PC-3 (cell line): ENCODE measurements around the gene PTPRF. TPM values are rescaled to one million over a fixed set of nuclear protein-coding genes. Genes with fewer than 3 reads are reported as not detected.

ENCODE experiments used
- ATAC-seq: fragments of 200-7000 bp; cut with Tn5 transposase; 2 replicates; pipeline ENCODE4 v1.9.1; 2020; ENCODE audit warnings: mild to moderate bottlenecking, moderate library complexity
- BruUV-seq: library from RNA; stranded (reverse); fragments of 400-500 nt; replicated peaks from 2 replicates; lab custom pipeline; 2021; lab: Mats Ljungman, UMichigan
- CTCF ChIA-PET: fragments of 300-600 bp; sonication (Branson Sonifier 250); formaldehyde crosslinking; loops from one replicate; lab custom pipeline; 2022; ENCODE audit warnings: antibody characterized with exemption; lab: Charles Lee
- POLR2A ChIA-PET: fragments of 300-600 bp; sonication (Branson Sonifier 250); formaldehyde crosslinking; loops from one replicate; lab custom pipeline; 2022; ENCODE audit warnings: antibody characterized with exemption; ENCODE audit not compliant: unreplicated experiment; lab: Charles Lee
- DNase-seq: peaks from one replicate; pipeline ENCODE4 v3.0.0-alpha.2; 2015
- H2AFZ ChIP-seq: fragments of 300-600 bp; sonication (generic); 2 replicates; pipeline ENCODE4 v1.6.0; 2016; ENCODE audit warnings: antibody characterized with exemption, low read length
- H3F3A ChIP-seq: fragments of 300-600 bp; sonication (generic); one replicate; pipeline ENCODE4 v1.6.0; 2017; ENCODE audit warnings: antibody characterized with exemption, low read length, control low read depth, mild to moderate bottlenecking; ENCODE audit not compliant: unreplicated experiment
- H3K27ac ChIP-seq: fragments of 300-600 bp; sonication (generic); 2 replicates; pipeline ENCODE4 v1.5.1; 2016; ENCODE audit warnings: mild to moderate bottlenecking, low read length
- H3K27me3 ChIP-seq: fragments of 300-600 bp; sonication (generic); 2 replicates; pipeline ENCODE4 v1.6.1; 2016; ENCODE audit warnings: low read length, mixed read lengths
- H3K36me3 ChIP-seq: fragments of 300-600 bp; sonication (generic); 2 replicates; pipeline ENCODE4 v1.6.1; 2016; ENCODE audit warnings: low read depth, mixed run types, low read length, mixed read lengths
- H3K4me1 ChIP-seq: fragments of 300-600 bp; sonication (generic); 2 replicates; pipeline ENCODE4 v1.5.1; 2016; ENCODE audit warnings: low read length; ENCODE audit not compliant: insufficient read depth
- H3K4me2 ChIP-seq: fragments of 300-600 bp; sonication (generic); 2 replicates; pipeline ENCODE4 v1.6.0; 2016; ENCODE audit warnings: low read length
- H3K4me3 ChIP-seq: fragments of 300-600 bp; sonication (generic); 2 replicates; pipeline ENCODE4 v1.5.1; 2016; ENCODE audit warnings: mild to moderate bottlenecking, low read length, mixed read lengths
- H3K79me2 ChIP-seq: fragments of 300-600 bp; sonication (generic); 2 replicates; pipeline ENCODE4 v1.6.1; 2017; ENCODE audit warnings: low read length, mixed read lengths
- H3K9ac ChIP-seq: fragments of 300-600 bp; sonication (generic); 2 replicates; pipeline ENCODE4 v1.6.0; 2016; ENCODE audit warnings: mild to moderate bottlenecking, low read length
- H3K9me2 ChIP-seq: fragments of 300-600 bp; sonication (generic); replicated peaks from 2 replicates; pipeline ENCODE4 v1.6.1; 2016; ENCODE audit warnings: mixed run types, low read length, mixed read lengths
- H3K9me3 ChIP-seq: fragments of 300-600 bp; sonication (generic); 2 replicates; pipeline ENCODE4 v1.6.1; 2016; ENCODE audit warnings: low read length, mixed read lengths
- H4K20me1 ChIP-seq: fragments of 300-600 bp; sonication (generic); 2 replicates; pipeline ENCODE4 v1.6.1; 2016; ENCODE audit warnings: low read length, mixed read lengths
- EZH2 ChIP-seq: fragments of 300-600 bp; sonication (generic); IDR thresholded peaks from one replicate; pipeline ENCODE4 v1.6.1; 2017; ENCODE audit warnings: antibody characterized with exemption, mild to moderate bottlenecking, low read length; ENCODE audit not compliant: unreplicated experiment
- EZH2phosphoT487 ChIP-seq: fragments of 300-600 bp; sonication (generic); IDR thresholded peaks from 2 replicates; pipeline ENCODE4 v1.6.1; 2018; ENCODE audit warnings: mild to moderate bottlenecking, antibody characterized with exemption, low read length, borderline replicate concordance
- intact Hi-C: fragments of 100-400 bp; cut with micrococcal nuclease; formaldehyde crosslinking; loops from 2 replicates; pipeline ENCODE4 v1.9.0; 2023
- total RNA-seq: library from RNA; depleted of rRNA; stranded (reverse); fragments of >200 nt; gene quantifications from 2 replicates; pipeline ENCODE4 v1.2.3, GENCODE V29; 2014
- TF ChIP-seq, protein P1 (sequence below): fragments of 300-600 bp; sonication (generic); conservative IDR thresholded peaks from 2 replicates; pipeline ENCODE4 v1.5.1; 2017; ENCODE audit warnings: antibody characterized with exemption, low read depth, mild to moderate bottlenecking, low read length

PTPRF gene
- total RNA-seq, 1 experiment from 2014 or later: 67.4 TPM

DNA sequence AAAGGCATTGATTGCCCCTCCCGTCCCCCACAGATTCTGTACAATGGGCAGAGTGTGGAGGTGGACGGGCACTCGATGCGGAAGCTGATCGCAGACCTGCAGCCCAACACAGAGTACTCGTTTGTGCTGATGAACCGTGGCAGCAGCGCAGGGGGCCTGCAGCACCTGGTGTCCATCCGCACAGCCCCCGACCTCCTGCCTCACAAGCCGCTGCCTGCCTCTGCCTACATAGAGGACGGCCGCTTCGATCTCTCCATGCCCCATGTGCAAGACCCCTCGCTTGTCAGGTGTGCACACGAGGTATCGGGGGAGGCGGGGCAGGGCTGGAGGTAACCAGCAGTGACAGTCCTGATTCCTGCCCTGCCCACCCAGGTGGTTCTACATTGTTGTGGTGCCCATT lies 74.5 kb downstream of the PTPRF start:
- H3K9ac ChIP-seq: no peak overlapping the region
- no peak overlapping the region for H3K4me2 ChIP-seq
- H3F3A ChIP-seq: no peaks in the 10 kb centered on the region
- H3K27ac ChIP-seq: no peak overlapping the region
- CTCF ChIA-PET: no interaction called here
- BruUV-seq: no TSS peak
- H2AFZ ChIP-seq: no peak overlapping the region
- intact Hi-C loops: no loop called here
- no peaks in the 10 kb centered on the region for H4K20me1 ChIP-seq
- no peaks in the 10 kb centered on the region for H3K9me2 ChIP-seq
- H3K4me1 ChIP-seq: no peaks in the 10 kb centered on the region
- H3K79me2 ChIP-seq: no peaks in the 10 kb centered on the region
- no peak for ATAC-seq
- no peak for DNase-seq
- TF ChIP-seq EZH2phosphoT487: no peak
- TF ChIP-seq, protein P1, sequence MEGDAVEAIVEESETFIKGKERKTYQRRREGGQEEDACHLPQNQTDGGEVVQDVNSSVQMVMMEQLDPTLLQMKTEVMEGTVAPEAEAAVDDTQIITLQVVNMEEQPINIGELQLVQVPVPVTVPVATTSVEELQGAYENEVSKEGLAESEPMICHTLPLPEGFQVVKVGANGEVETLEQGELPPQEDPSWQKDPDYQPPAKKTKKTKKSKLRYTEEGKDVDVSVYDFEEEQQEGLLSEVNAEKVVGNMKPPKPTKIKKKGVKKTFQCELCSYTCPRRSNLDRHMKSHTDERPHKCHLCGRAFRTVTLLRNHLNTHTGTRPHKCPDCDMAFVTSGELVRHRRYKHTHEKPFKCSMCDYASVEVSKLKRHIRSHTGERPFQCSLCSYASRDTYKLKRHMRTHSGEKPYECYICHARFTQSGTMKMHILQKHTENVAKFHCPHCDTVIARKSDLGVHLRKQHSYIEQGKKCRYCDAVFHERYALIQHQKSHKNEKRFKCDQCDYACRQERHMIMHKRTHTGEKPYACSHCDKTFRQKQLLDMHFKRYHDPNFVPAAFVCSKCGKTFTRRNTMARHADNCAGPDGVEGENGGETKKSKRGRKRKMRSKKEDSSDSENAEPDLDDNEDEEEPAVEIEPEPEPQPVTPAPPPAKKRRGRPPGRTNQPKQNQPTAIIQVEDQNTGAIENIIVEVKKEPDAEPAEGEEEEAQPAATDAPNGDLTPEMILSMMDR: no peak
- TF ChIP-seq EZH2: no peak
- no peak overlapping the region for H3K4me3 ChIP-seq
- H3K27me3 ChIP-seq: no peaks in the 10 kb centered on the region
- H3K36me3 ChIP-seq: peaks cover 29% of the 10 kb centered on the region
- POLR2A ChIA-PET: no interaction called here
- no peaks in the 10 kb centered on the region for H3K9me3 ChIP-seq

DNA sequence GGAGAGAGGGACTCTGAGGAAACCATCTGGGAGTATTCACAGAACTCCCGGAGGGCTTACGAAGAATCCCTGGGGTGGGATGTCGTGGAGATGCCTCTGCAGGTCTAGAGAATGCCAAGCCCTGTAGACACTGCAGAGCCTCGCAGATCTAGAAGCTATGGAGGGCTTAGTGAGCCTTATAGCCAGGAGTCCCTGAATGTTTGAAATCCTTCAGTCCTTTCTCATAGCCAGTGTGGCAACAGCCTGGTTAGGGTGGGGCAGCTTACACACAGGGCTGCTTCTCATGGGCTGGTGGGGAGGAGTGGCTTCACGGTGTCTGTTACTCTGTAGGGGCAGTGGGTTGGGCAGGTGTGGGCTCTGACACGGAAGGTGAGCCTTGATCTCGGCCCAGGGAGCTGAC lies 75.1 kb downstream of the PTPRF start:
- ChIA-PET POLR2A (no interaction called here), CTCF (no interaction called here)
- ATAC-seq (no peak), DNase-seq (no peak)
- Histone ChIP-seq H2AFZ (no peak overlapping the region), H3K27ac (no peak overlapping the region), H3K4me3 (no peak overlapping the region), H3F3A (no peaks in the 10 kb centered on the region), H3K9me3 (no peaks in the 10 kb centered on the region), H3K9ac (no peak overlapping the region), H3K4me1 (no peaks in the 10 kb centered on the region), H3K36me3 (peaks cover 32% of the 10 kb centered on the region), H3K9me2 (no peaks in the 10 kb centered on the region), H3K27me3 (no peaks in the 10 kb centered on the region), H3K4me2 (no peak overlapping the region), H4K20me1 (no peaks in the 10 kb centered on the region), H3K79me2 (no peaks in the 10 kb centered on the region)
- TF ChIP-seq, protein P1: no peak
- TF ChIP-seq EZH2 (no peak), EZH2phosphoT487 (no peak)
- intact Hi-C loops: no loop called here
- BruUV-seq: no TSS peak

DNA sequence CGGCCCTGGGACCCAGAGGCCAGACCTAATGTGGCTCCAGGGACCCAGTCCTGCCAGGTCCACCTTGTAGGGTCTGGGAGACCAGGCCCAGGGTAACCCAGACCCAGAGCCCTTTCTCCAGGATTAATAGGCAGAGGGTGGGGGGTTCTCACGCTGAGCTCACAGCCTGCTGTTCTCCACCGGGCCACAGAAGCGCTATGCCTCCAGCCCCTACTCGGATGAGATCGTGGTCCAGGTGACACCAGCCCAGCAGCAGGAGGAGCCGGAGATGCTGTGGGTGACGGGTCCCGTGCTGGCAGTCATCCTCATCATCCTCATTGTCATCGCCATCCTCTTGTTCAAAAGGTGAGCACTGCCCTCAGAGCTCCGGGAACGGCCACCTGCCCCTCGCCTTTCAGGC lies 75.9 kb downstream of the PTPRF start:
- ChIA-PET POLR2A (no interaction called here), CTCF (no interaction called here)
- H4K20me1 ChIP-seq: no peaks in the 10 kb centered on the region
- H3K9me2 ChIP-seq: no peaks in the 10 kb centered on the region
- DNase-seq: no peak
- peaks cover 32% of the 10 kb centered on the region for H3K36me3 ChIP-seq
- H3K79me2 ChIP-seq: no peaks in the 10 kb centered on the region
- H3K9me3 ChIP-seq: no peaks in the 10 kb centered on the region
- H3K4me3 ChIP-seq: no peak overlapping the region
- no peak overlapping the region for H3K4me2 ChIP-seq
- TF ChIP-seq EZH2 (no peak), EZH2phosphoT487 (no peak)
- TF ChIP-seq, protein P1: no peak
- H3F3A ChIP-seq: no peaks in the 10 kb centered on the region
- no peak overlapping the region for H3K9ac ChIP-seq
- intact Hi-C loops: no loop called here
- H2AFZ ChIP-seq: no peak overlapping the region
- H3K4me1 ChIP-seq: no peaks in the 10 kb centered on the region
- BruUV-seq: no TSS peak
- ATAC-seq: no peak
- no peaks in the 10 kb centered on the region for H3K27me3 ChIP-seq
- H3K27ac ChIP-seq: no peak overlapping the region
